Left ventricle myocardium inferior (tissue), 1 donor: ENCODE results near the gene XYLT1. TPM values are rescaled to one million over a fixed set of nuclear protein-coding genes. Genes with fewer than 3 reads are reported as not detected.

ENCODE experiments used
- DNase-seq: peaks from one replicate; pipeline ENCODE4 v3.0.0-alpha.2; 2020
- H3K27ac ChIP-seq: fragments of 200-600 bp; replicated peaks from 2 replicates; pipeline ENCODE4 v1.8.0; 2021
- H3K27me3 ChIP-seq: fragments of 200-600 bp; 2 replicates; pipeline ENCODE4 v1.8.0; 2021; ENCODE audit warnings: low read depth
- H3K36me3 ChIP-seq: fragments of 200-600 bp; 2 replicates; pipeline ENCODE4 v1.8.0; 2021
- H3K4me1 ChIP-seq: fragments of 200-600 bp; 2 replicates; pipeline ENCODE4 v1.8.0; 2021
- H3K4me3 ChIP-seq: fragments of 200-600 bp; 2 replicates; pipeline ENCODE4 v1.8.0; 2021; ENCODE audit warnings: mild to moderate bottlenecking, moderate library complexity
- H3K9me3 ChIP-seq: fragments of 200-600 bp; replicated peaks from 2 replicates; pipeline ENCODE4 v1.8.0; 2021
- CTCF ChIP-seq: fragments of 200-600 bp; IDR thresholded peaks from 2 replicates; pipeline ENCODE4 v1.8.0; 2021; ENCODE audit warnings: antibody characterized with exemption, mild to moderate bottlenecking, borderline replicate concordance
- intact Hi-C: fragments of 100-400 bp; cut with micrococcal nuclease; formaldehyde crosslinking; loops from one replicate; pipeline ENCODE4 v1.11.0; 2022
- total RNA-seq: library from RNA; stranded (reverse); fragmentation: NEBNext Ultra II Directional; extraction: Animal tissue kit (Norgen Biotek cat#: 25700); gene quantifications from one replicate; pipeline ENCODE4 v1.2.1, GENCODE V29; 2021
- donor health status: DM: no; HTN: yes; CAD: no; lungs with severe emphysema.

Gene XYLT1
- total RNA-seq, 1 donor from 2014 or later, result 1.4 TPM

GRCh38 chr16:17366299-17366961 is 104.3 kb downstream of the XYLT1 start:
- Histone ChIP-seq H3K4me1 (peaks cover 38% of the 10 kb centered on the region), H3K4me3 (no peak overlapping the region), H3K27ac (no peak overlapping the region), H3K36me3 (no peaks in the 10 kb centered on the region), H3K9me3 (no peaks in the 10 kb centered on the region), H3K27me3 (no peaks in the 10 kb centered on the region)
- intact Hi-C loops, result no loop called here
- no peak for TF ChIP-seq CTCF
- no peak for DNase-seq

GRCh38 chr16:17365591-17366298 is 105.0 kb downstream of the XYLT1 start:
- H3K9me3 ChIP-seq, result no peaks in the 10 kb centered on the region
- DNase-seq, result no peak
- H3K27me3 ChIP-seq, result no peaks in the 10 kb centered on the region
- no peaks in the 10 kb centered on the region for H3K36me3 ChIP-seq
- no peak overlapping the region for H3K27ac ChIP-seq
- no peak for TF ChIP-seq CTCF
- peaks cover 35% of the 10 kb centered on the region for H3K4me1 ChIP-seq
- no peak overlapping the region for H3K4me3 ChIP-seq
- intact Hi-C loops, result no loop called here

- intact Hi-C loops, result no loop called here
- no peak overlapping the region for H3K4me3 ChIP-seq
- H3K27me3 ChIP-seq, result no peaks in the 10 kb centered on the region
- DNase-seq, result no peak
- no peaks in the 10 kb centered on the region for H3K9me3 ChIP-seq
- H3K27ac ChIP-seq, result no peak overlapping the region
- H3K4me1 ChIP-seq, result peaks cover 29% of the 10 kb centered on the region
- no peaks in the 10 kb centered on the region for H3K36me3 ChIP-seq
- TF ChIP-seq CTCF, result no peak
These were observed 105.6 kb downstream of the XYLT1 start for GRCh38 chr16:17365211-17365541.

- no peaks in the 10 kb centered on the region for H3K36me3 ChIP-seq
- H3K4me3 ChIP-seq, result no peak overlapping the region
- peaks cover 29% of the 10 kb centered on the region for H3K4me1 ChIP-seq
These were observed 106.2 kb downstream of the XYLT1 start for GRCh38 chr16:17364319-17365210.

More at GRCh38 chr16:17364319-17365210, 106.2 kb downstream of the XYLT1 start:
- no peak overlapping the region for H3K27ac ChIP-seq
- no peak for DNase-seq
- no peak for TF ChIP-seq CTCF
- intact Hi-C loops, result no loop called here
- H3K27me3 ChIP-seq, result no peaks in the 10 kb centered on the region
- H3K9me3 ChIP-seq, result no peaks in the 10 kb centered on the region
